ENCODE data around the gene CD2BP2.
"Not testable (repeated sequence)": the region's sequence is repeated elsewhere in the genome, so short reads cannot be mapped to it uniquely, and the experiment has no call there.

DNA sequence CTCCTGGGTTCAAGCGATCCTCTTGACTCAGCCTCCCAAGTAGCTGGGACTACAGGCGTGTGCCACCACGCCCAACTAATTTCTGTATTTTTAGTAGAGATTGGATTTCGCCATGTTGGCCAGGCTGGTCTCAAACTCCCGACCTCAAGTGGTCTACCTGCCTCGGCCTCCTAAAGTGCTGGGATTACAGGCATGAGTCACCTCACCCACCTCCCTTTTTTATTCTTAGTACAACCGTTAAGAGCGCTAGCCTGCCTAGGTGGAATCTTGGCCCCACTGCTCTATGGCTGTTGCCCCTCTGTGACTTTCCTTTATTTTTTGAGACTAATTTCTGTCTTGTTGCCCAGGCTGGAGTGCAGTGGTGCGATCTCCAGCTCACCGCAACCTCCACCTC lies 17.1 kb downstream of the CD2BP2 start:
- TF ChIP-seq CTCF, POLR2A (IDR thresholded peaks at IDR 0.05): not testable (repeated sequence)

Data from tibial nerve (tissue), 3 donors.